Progenitor cell of endocrine pancreas (in vitro differentiated cells): ENCODE results near the gene NAV2. TPM values are rescaled to one million over a fixed set of nuclear protein-coding genes. Genes with fewer than 3 reads are reported as not detected.

Experiments
- DNase-seq: peaks from one replicate; pipeline ENCODE4 v3.0.0; 2021; ENCODE audit warnings: low spot score; ENCODE audit not compliant: unreplicated experiment
- H3K27ac Mint-ChIP-seq: 2 replicates; pipeline ENCODE4 v1.8.0; 2021; ENCODE audit warnings: mild to moderate bottlenecking, moderate library complexity, mixed read lengths
- H3K27me3 Mint-ChIP-seq: 2 replicates; pipeline ENCODE4 v1.8.0; 2021; ENCODE audit warnings: mixed read lengths
- H3K36me3 Mint-ChIP-seq: 2 replicates; pipeline ENCODE4 v1.8.0; 2022; ENCODE audit warnings: mixed read lengths; ENCODE audit not compliant: insufficient read depth
- H3K4me1 Mint-ChIP-seq: 2 replicates; pipeline ENCODE4 v1.8.0; 2021; ENCODE audit warnings: low read depth, mixed read lengths
- H3K4me3 Mint-ChIP-seq: 2 replicates; pipeline ENCODE4 v1.8.0; 2021; ENCODE audit warnings: low read depth, mild to moderate bottlenecking, moderate library complexity, mixed read lengths
- H3K9me3 Mint-ChIP-seq: 2 replicates; pipeline ENCODE4 v1.8.0; 2021; ENCODE audit warnings: low read depth, mixed read lengths
- total RNA-seq: library from RNA; stranded (reverse); gene quantifications from 2 replicates; pipeline ENCODE4 v1.2.1, GENCODE V29; 2021
- TF ChIP-seq, protein P1 (sequence below): fragments of 200-600 bp; sonication (generic); IDR thresholded peaks from one replicate; pipeline ENCODE4 v1.5.0; 2021; ENCODE audit warnings: antibody characterized with exemption, mild to moderate bottlenecking; ENCODE audit not compliant: unreplicated experiment

Gene NAV2
- total RNA-seq, 1 donor from 2014 or later: 88.3 TPM

DNA sequence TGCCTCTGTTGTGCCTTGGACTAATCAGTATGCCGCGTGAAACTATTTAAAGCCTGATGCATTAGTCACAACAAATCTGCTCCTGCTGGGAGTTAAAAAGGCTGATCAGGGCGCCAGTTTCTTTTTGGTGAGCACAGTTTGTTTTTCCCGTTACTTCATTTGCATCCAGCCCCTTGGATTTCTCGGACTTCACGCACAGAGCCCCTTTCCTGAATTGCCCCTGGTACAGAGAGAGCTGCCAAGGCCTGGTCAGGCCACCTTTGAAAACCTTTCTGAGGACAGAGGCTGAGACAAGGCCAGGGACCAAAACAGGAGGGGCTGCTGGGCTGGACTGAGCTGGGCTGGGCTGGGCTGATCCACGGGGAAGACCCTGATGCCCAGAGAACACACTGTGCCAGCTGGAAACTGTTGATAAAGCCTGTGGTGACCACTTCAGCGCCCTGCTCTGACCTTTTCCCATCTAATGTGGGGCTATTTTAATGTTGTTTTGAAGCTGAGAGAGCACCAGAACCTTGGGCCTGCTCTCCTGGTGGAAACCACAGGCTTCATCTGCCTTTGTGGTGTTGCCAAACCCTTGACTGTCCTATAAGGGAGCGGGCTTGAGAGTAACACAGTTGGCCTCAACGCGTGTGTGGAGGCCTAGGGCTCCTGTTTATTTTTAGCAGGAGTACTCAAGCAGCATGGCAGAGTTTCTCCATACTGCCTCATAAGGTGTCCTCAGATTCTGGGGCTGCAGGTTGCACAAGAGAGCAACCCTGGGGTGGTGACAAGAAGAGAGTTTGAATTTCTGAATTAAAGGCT lies 44.2 kb downstream of the NAV2 start:
- TF ChIP-seq, protein P1, sequence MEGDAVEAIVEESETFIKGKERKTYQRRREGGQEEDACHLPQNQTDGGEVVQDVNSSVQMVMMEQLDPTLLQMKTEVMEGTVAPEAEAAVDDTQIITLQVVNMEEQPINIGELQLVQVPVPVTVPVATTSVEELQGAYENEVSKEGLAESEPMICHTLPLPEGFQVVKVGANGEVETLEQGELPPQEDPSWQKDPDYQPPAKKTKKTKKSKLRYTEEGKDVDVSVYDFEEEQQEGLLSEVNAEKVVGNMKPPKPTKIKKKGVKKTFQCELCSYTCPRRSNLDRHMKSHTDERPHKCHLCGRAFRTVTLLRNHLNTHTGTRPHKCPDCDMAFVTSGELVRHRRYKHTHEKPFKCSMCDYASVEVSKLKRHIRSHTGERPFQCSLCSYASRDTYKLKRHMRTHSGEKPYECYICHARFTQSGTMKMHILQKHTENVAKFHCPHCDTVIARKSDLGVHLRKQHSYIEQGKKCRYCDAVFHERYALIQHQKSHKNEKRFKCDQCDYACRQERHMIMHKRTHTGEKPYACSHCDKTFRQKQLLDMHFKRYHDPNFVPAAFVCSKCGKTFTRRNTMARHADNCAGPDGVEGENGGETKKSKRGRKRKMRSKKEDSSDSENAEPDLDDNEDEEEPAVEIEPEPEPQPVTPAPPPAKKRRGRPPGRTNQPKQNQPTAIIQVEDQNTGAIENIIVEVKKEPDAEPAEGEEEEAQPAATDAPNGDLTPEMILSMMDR: no peak
- H3K4me1 Mint-ChIP-seq: peaks cover 2% of the 10 kb centered on the region
- H3K36me3 Mint-ChIP-seq: no peaks in the 10 kb centered on the region
- H3K9me3 Mint-ChIP-seq: no peaks in the 10 kb centered on the region
- DNase-seq: no peak
- no peak overlapping the region for H3K27ac Mint-ChIP-seq
- H3K4me3 Mint-ChIP-seq: no peak overlapping the region
- H3K27me3 Mint-ChIP-seq: no peaks in the 10 kb centered on the region

DNA sequence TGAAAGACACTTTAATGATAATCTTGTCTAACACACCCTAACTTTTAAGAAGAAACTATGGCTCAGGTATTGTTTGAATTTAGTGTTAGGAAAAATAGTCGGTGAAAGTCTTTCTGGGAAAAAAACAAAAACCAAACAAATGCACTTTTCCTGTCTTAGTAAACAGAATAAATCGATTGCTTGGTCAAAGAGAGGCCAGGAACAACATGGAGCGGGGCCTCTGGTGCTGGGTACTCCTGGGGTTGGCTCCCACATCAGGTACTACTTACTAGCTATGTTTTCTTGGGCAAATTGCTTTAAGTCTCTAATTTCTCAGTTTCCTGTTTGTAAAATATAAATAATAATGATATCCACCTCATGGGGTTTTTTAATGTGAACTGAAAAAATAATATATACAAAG lies 46.8 kb downstream of the NAV2 start:
- no peaks in the 10 kb centered on the region for H3K27me3 Mint-ChIP-seq
- no peaks in the 10 kb centered on the region for H3K9me3 Mint-ChIP-seq
- H3K4me3 Mint-ChIP-seq: no peak overlapping the region
- TF ChIP-seq, protein P1: no peak
- no peak overlapping the region for H3K27ac Mint-ChIP-seq
- H3K36me3 Mint-ChIP-seq: no peaks in the 10 kb centered on the region
- peaks cover 12% of the 10 kb centered on the region for H3K4me1 Mint-ChIP-seq
- no peak for DNase-seq

DNA sequence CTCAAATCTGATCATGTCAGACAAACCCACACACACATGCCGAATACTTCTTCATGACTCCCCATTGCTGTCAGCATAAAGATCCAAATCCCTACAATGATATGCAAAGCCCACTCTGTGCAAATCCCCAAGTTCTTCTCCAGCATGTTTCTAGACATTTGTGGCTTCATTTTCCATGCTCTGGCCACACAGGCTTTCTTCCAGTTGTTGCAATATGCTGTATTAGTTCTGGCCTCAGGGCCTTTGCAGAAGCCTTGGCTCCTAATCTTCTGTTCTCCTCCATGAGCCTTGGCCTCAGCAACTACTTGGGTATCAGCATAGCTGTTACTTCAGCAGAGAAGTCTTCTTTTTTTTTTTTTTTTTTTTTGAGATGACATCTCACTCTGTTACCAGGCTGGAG lies 49.6 kb downstream of the NAV2 start:
- Mint-ChIP-seq H3K4me3 (no peak overlapping the region), H3K36me3 (no peaks in the 10 kb centered on the region), H3K4me1 (peaks cover 12% of the 10 kb centered on the region), H3K27me3 (peaks cover 15% of the 10 kb centered on the region), H3K27ac (no peak overlapping the region), H3K9me3 (no peaks in the 10 kb centered on the region)
- DNase-seq: no peak
- TF ChIP-seq, protein P1: no peak

DNA sequence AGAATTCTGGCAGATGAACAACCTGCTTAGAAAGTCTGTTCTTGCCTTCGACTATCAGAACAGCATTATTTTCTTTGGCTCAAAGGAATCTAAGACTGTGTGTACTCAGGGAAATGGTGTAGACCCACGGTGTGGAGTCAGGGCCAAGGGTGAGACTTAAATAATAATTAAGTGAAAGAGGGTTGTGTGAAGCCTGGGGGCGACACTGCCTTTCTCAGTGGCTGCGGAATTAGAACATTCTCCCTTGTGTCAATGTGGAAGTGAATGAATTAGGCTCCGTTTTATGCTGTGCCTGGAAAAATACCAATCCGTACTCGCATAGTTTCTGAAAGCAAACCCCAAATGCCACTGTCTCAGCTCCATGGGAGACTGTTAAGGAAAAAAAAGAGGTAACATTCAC lies 50.7 kb downstream of the NAV2 start:
- Mint-ChIP-seq H3K9me3 (no peaks in the 10 kb centered on the region), H3K4me1 (peaks cover 17% of the 10 kb centered on the region), H3K27ac (no peak overlapping the region), H3K4me3 (no peak overlapping the region), H3K36me3 (no peaks in the 10 kb centered on the region), H3K27me3 (peaks cover 15% of the 10 kb centered on the region)
- TF ChIP-seq, protein P1: no peak
- DNase-seq: no peak

DNA sequence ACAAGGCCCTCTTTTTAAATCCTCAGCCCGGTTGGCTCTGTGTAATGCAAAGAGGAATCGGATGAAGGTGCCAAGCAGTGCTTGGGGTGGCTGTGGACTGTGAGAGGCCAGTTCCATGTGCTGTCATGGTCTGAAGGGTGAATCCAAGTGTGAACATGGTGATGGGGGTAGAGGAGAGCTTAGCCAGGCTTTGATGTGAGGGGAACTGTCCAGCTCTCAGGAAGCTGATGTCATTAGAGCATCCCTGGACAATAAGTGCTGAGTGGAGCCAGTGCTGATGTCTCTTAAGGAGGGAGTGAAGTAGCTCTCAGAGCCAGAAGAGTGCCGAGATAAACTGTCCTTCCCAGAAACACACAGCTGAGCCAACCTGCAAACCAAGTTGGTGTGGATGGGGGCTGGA lies 53.6 kb downstream of the NAV2 start:
- Mint-ChIP-seq H3K27me3 (peaks cover 15% of the 10 kb centered on the region), H3K27ac (no peak overlapping the region), H3K4me3 (no peak overlapping the region), H3K9me3 (no peaks in the 10 kb centered on the region), H3K4me1 (peaks cover 31% of the 10 kb centered on the region), H3K36me3 (no peaks in the 10 kb centered on the region)
- TF ChIP-seq, protein P1: no peak
- DNase-seq: no peak
